Skin epidermis (tissue), 12 donors: ENCODE results near the gene ADAMTS17.
A peak's percentile ranks its signal among the peaks of the same experiment; 100 is the strongest.

ENCODE experiments used
- H3K27ac ChIP-seq, 21 experiments: fragments of 200-600 bp; sonication (generic) in 11 of 21; one replicate each; pipeline ENCODE4 v1.5.0; 2020; ENCODE audit warnings: mild to moderate bottlenecking in 3 of 21, inconsistent platforms in 2 of 21, moderate library complexity in 2 of 21
- H3K4me3 ChIP-seq, 7 experiments: fragments of 200-600 bp; sonication (generic) in 2 of 7; one replicate each; pipeline ENCODE4 v1.5.0; 2020; ENCODE audit warnings: inconsistent platforms in 2 of 7, mild to moderate bottlenecking in 2 of 7, moderate library complexity in 1 of 7

Gene ADAMTS17

GRCh38 chr15:100167884-100168375 is 173.8 kb downstream of the ADAMTS17 start:
- no peak overlapping the region for H3K27ac ChIP-seq

GRCh38 chr15:100166313-100166712 is 175.5 kb downstream of the ADAMTS17 start:
- Histone ChIP-seq H3K27ac (no peak overlapping the region), H3K4me3 (no peak overlapping the region)

More at GRCh38 chr15:100167884-100168375, 173.8 kb downstream of the ADAMTS17 start:
- no peak overlapping the region for H3K4me3 ChIP-seq

- Histone ChIP-seq H3K4me3 (no peak overlapping the region), H3K27ac (no peak overlapping the region)
Measured at GRCh38 chr15:100163961-100164360, 177.8 kb downstream of the ADAMTS17 start.

- H3K4me3 ChIP-seq: no peak overlapping the region
- H3K27ac ChIP-seq: no peak overlapping the region
Measured at GRCh38 chr15:100160953-100161352, 180.8 kb downstream of the ADAMTS17 start.

- Histone ChIP-seq H3K4me3 (no peak overlapping the region), H3K27ac (no peak overlapping the region)
Measured at GRCh38 chr15:100159436-100159835, 182.3 kb downstream of the ADAMTS17 start.

- no peak overlapping the region for H3K27ac ChIP-seq
Measured at GRCh38 chr15:100158356-100158755, 183.4 kb downstream of the ADAMTS17 start.

GRCh38 chr15:100156201-100156600 is 185.6 kb downstream of the ADAMTS17 start:
- Histone ChIP-seq H3K4me3 (no peak overlapping the region), H3K27ac (no peak overlapping the region)

More at GRCh38 chr15:100158356-100158755, 183.4 kb downstream of the ADAMTS17 start:
- no peak overlapping the region for H3K4me3 ChIP-seq

GRCh38 chr15:100154338-100154737 is 187.4 kb downstream of the ADAMTS17 start:
- Histone ChIP-seq H3K27ac (no peak overlapping the region), H3K4me3 (no peak overlapping the region)

- Histone ChIP-seq H3K4me3 (no peak overlapping the region), H3K27ac (no peak overlapping the region)
Measured at GRCh38 chr15:100152463-100152862, 189.3 kb downstream of the ADAMTS17 start.

- Histone ChIP-seq H3K27ac (no peak overlapping the region), H3K4me3 (no peak overlapping the region)
Measured at GRCh38 chr15:100150906-100151305, 190.9 kb downstream of the ADAMTS17 start.

GRCh38 chr15:100147828-100148227 is 193.9 kb downstream of the ADAMTS17 start:
- H3K4me3 ChIP-seq: no peak overlapping the region
- no peak overlapping the region for H3K27ac ChIP-seq

GRCh38 chr15:100143378-100143777 is 198.4 kb downstream of the ADAMTS17 start:
- Histone ChIP-seq H3K4me3 (no peak overlapping the region), H3K27ac (no peak overlapping the region)

- Histone ChIP-seq H3K4me3 (no peak overlapping the region), H3K27ac (peak overlapping the region in 2 of 21 experiments; percentile 9 to 46)
Measured at GRCh38 chr15:100141311-100142001, 200.3 kb downstream of the ADAMTS17 start.

GRCh38 chr15:100140527-100141308 is 201.1 kb downstream of the ADAMTS17 start:
- no peak overlapping the region for H3K27ac ChIP-seq
- H3K4me3 ChIP-seq: no peak overlapping the region

GRCh38 chr15:100134586-100134985 is 207.2 kb downstream of the ADAMTS17 start:
- Histone ChIP-seq H3K4me3 (no peak overlapping the region), H3K27ac (no peak overlapping the region)

- Histone ChIP-seq H3K4me3 (no peak overlapping the region), H3K27ac (no peak overlapping the region)
Measured at GRCh38 chr15:100134089-100134583, 207.6 kb downstream of the ADAMTS17 start.

- Histone ChIP-seq H3K27ac (no peak overlapping the region), H3K4me3 (no peak overlapping the region)
Measured at GRCh38 chr15:100133001-100133400, 208.8 kb downstream of the ADAMTS17 start.

- Histone ChIP-seq H3K27ac (no peak overlapping the region), H3K4me3 (no peak overlapping the region)
Measured at GRCh38 chr15:100132309-100132708, 209.5 kb downstream of the ADAMTS17 start.

GRCh38 chr15:100131321-100132224 is 210.2 kb downstream of the ADAMTS17 start:
- H3K4me3 ChIP-seq: peak overlapping the region in 1 of 7 experiments; percentile 9
- no peak overlapping the region for H3K27ac ChIP-seq

- Histone ChIP-seq H3K4me3 (no peak overlapping the region), H3K27ac (no peak overlapping the region)
Measured at GRCh38 chr15:100129677-100130076, 212.1 kb downstream of the ADAMTS17 start.
